GM18519 (cell line): ENCODE data around the gene H2BK1.

Experiments used
- ATAC-seq: cut with Tn5 transposase; IDR thresholded peaks from one replicate; pipeline ENCODE4 v1.9.1; 2021; ENCODE audit warnings: mild to moderate bottlenecking, moderate library complexity; ENCODE audit not compliant: unreplicated experiment, low FRiP score

H2BK1 gene

GRCh38 chr7:151246102-151246850 lies 36.0 kb upstream of the H2BK1 start:
- ATAC-seq: no peak

- ATAC-seq: no peak
These were observed 35.2 kb upstream of the H2BK1 start for GRCh38 chr7:151245360-151246101.

GRCh38 chr7:151244841-151245346 lies 34.6 kb upstream of the H2BK1 start:
- ATAC-seq: no peak

GRCh38 chr7:151244196-151244840 lies 34.0 kb upstream of the H2BK1 start:
- no peak for ATAC-seq

- no peak for ATAC-seq
These were observed 33.3 kb upstream of the H2BK1 start for GRCh38 chr7:151243408-151244195.

GRCh38 chr7:151243045-151243349 lies 32.7 kb upstream of the H2BK1 start:
- no peak for ATAC-seq

GRCh38 chr7:151242159-151243044 lies 32.1 kb upstream of the H2BK1 start:
- no peak for ATAC-seq

- ATAC-seq: no peak
These were observed 31.4 kb upstream of the H2BK1 start for GRCh38 chr7:151241755-151242096.

GRCh38 chr7:151240942-151241754 lies 30.9 kb upstream of the H2BK1 start:
- no peak for ATAC-seq

- ATAC-seq: no peak
These were observed 30.2 kb upstream of the H2BK1 start for GRCh38 chr7:151240536-151240935.

GRCh38 chr7:151239837-151240459 lies 29.7 kb upstream of the H2BK1 start:
- ATAC-seq: no peak

GRCh38 chr7:151238924-151239836 lies 28.9 kb upstream of the H2BK1 start:
- ATAC-seq: no peak

- no peak for ATAC-seq
These were observed 28.0 kb upstream of the H2BK1 start for GRCh38 chr7:151238190-151238810.

- no peak for ATAC-seq
These were observed 27.2 kb upstream of the H2BK1 start for GRCh38 chr7:151237244-151238189.

- no peak for ATAC-seq
These were observed 26.1 kb upstream of the H2BK1 start for GRCh38 chr7:151236406-151236805.
